Left forelimb (tissue), 1 donor: ENCODE data around the gene LLCFC1.

Source experiments
- DNase-seq: peaks from one replicate; pipeline ENCODE4 v3.0.0-alpha.2; 2018; ENCODE audit warnings: low spot score

LLCFC1 gene

GRCh38 chr7:142910481-142910880, 28.8 kb upstream of the LLCFC1 start:
- DNase-seq, result no peak

- DNase-seq, result no peak
Observed at GRCh38 chr7:142913051-142913450, 26.2 kb upstream of the LLCFC1 start.

GRCh38 chr7:142913566-142913965, 25.7 kb upstream of the LLCFC1 start:
- DNase-seq, result no peak

DNA sequence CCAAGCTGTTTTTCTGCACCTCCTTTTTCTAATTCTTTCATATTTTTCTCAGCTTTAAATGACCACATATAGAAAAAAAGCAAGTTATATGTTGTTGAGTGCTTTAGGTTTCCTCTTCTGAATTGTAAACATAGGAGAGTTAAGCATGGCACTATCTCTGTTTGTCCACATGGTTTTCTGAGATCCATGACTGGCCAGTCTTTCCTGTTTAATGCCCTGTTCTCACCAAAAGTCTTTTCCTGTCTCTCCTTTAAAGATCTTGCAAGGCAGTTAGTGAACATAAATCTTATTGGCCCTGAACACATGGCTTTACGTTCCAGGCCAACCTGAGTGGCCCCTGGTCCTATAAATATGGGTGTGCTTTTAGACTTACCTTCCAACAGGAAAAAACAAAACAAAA, 25.2 kb upstream of the LLCFC1 start:
- DNase-seq, result no peak

GRCh38 chr7:142915315-142915714, 24.0 kb upstream of the LLCFC1 start:
- no peak for DNase-seq

DNA sequence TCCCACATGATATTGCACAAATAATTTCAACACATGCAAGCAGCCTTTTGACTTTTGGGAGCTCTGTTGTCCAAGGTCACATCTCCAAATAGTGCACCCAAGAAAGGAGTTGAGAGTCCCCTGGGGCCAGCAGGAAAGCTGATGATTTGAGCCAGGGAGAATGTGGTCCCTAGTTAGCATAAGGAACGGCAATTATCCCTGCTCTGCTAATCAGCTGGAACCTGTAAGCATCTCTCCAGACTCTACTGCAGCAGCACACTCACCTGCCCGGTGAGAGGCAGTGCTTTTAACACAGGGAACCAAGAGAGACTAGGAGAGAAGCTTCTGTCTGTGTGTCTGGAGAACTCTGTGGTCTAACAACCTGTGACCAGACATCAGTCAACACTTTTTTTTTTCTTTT, 22.8 kb upstream of the LLCFC1 start:
- no peak for DNase-seq

DNA sequence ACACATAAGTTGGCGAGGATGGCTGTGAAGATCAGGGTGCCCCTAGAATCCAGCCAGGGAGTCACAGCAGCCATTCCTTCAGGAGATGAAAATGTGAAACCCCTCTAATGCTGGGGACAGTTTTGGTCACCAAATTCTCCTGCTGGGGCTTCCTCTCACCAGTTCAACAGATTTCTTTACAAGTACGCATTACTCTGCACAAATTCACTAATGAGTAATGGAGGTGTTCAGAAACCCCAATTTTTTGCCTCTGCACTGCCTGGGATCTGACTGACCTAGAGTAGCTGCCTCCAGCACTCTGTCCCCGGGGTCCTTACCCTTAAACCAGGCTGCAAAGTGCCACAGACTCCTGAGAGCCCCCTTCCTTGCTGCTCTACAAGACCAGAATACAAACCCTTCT, 21.8 kb upstream of the LLCFC1 start:
- DNase-seq, result no peak

DNA sequence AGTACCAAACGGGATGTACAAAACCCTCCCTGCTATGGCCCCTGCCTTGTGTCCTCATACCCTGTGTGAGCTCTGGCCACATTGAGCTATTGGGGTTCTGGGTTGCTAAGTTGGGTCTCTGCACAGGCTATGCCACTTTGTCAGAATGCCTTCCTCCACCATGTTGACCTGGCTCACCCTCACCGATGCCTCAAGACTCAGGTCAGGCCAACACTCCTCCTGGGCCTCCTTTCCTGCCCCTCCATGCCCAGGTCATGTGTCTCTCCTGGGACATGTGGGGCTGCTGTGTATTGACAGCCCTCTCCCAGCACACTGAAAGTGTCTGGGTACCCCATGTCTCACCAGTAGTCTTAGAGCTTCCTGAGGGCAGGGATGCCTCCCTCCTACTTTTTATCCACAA, 20.4 kb upstream of the LLCFC1 start:
- DNase-seq, result no peak

DNA sequence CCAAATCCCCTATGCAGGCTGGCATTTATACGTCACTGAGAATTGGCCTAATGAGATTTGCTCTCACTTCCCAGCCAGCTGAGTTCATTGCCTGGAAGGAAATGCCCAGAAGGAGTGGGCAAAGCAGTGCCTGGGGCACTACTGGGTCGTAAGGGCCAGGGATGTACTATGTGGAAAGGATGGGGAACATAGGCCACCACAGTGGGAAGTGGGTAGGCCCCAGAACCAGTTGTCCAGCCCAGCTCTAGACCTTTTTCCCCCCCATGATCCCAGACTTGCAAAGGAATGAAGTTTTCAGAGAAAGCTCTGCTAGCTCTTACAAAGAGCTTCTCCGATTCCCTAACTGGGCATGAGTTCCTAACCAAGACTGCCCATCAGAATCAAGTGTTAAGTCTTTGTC, 19.6 kb upstream of the LLCFC1 start:
- DNase-seq, result no peak

GRCh38 chr7:142923391-142923790, 15.9 kb upstream of the LLCFC1 start:
- DNase-seq, result no peak

DNA sequence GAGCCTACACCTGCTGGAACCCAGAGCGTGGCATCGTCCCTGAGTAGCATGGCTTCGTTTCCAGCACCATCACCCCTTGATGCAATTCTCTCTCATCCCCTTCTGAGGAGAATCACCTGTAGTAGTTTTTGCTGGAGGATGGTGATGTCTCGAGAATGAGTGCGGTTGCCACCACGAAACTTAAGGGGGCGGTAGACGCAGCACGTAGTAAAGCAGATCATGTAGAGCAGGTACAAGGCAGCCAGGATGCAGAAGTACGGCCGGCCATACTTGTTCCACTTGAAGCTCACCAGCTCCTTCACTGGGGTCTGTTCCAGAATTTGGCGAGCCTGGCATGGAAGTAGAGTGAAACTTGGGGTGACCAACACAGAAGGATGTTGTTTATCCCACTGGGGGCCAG, 13.9 kb upstream of the LLCFC1 start:
- DNase-seq, result no peak

DNA sequence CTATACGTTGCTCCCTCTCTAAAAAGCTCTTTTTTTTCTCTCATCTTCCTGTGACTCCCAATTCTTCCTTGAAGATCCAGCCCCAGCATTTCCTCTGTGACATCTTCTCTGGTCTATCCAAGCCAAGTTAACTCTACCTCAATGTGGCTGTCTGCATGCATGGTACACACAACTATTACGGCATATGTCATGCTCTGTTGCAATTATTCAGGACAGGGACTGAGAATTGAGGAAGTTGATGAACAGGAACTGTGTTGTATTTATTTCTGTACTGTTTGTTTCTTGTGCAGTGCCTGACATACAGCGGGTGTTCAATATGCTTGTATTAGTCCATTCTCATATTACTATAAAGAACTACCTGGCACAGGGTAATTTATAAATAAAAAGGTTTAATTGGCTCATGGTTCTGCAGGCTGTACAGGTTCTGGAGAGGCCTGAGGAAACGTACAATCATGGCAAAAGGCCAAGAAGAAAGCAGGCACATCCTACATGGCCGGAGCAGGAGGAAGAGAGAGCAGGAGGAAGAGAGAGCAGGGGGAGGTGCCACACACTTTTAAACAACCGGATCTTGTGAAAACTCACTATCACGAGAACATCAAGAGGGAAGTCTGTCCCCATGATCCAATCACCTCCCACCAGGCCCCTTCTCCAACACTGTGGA, 12.1 kb upstream of the LLCFC1 start:
- DNase-seq, result no peak

DNA sequence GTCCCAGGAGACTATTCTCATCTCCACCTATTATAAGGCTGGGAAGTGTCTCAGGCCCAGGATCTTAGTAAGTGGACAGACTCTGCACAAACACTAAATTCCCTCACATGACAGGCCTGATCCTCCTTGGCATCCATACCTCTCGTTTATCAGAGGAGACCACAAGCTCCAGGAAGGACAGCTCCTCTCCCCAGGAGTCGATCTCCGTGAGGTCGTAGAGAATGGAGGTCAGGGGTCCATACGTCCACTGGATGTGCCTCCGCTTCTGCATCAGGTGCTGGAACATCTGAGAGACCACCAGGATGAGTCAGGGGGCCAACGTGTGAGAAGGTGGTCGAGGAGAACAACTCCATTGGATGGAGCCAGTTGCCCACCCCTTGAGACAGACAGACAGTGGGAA, 11.3 kb upstream of the LLCFC1 start:
- no peak for DNase-seq

DNA sequence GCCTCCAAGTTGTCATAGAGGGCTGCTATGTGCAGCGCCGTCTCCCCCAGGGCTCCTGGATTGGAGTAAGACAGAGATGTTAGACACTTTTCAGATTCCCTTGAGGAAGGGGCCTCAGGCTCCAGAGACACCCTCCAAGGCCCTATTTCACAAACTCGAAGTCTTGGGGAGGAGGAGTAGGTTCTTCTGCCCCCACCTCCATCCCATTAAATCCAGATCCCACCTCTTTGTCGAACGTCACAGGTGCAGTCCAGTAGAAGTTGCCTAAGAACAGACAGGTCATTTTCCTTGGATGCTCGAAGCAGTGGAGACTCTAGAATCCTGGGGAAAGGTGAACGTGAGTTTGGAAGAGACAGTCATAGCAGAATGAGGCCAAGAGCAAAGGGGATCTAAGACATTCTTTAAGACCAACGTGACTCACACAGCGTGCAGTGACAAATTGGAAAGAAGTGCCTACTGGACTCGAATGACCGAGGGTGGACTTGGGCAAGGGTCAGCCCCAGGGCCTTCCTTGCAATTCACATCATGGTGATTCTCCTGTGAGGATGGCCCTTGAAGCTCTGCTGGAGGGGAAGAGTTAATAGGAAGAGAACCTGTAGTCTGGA, 9.1 kb upstream of the LLCFC1 start:
- no peak for DNase-seq

DNA sequence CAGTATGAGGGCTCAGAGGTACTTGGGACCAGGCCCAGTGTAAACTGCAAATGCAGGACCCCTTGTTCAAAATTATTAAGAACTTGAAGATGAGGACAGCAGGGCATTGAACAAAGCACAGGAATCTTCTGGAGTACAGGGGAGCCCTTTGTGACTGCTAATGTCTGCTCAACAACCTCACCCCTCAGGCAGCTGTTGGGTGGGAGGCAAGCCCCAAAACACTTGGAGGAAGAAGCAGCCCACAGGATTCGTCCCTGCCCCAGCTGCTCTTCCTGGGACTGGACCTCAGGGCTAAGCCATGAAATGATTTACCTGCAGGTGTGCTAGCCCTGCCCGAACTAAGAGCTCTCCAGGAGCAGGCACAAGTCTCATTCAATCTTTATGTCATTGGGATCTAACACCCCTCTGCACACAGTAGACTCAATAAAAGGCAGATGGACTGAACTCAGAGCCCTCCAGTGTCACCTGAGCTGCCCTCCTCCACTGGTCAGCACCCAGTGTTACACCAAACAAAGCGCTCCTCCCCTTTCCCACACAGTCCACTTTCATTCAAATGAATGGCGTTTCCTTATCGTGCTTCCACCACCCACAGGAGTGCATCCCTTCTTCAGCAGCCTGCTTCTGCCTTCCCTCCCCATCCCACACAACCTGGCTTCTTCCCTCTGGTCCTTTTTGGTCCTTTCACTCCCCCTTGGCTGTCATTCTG, 6.7 kb upstream of the LLCFC1 start:
- no peak for DNase-seq

GRCh38 chr7:142933092-142933475, 6.2 kb upstream of the LLCFC1 start:
- DNase-seq, result no peak

DNA sequence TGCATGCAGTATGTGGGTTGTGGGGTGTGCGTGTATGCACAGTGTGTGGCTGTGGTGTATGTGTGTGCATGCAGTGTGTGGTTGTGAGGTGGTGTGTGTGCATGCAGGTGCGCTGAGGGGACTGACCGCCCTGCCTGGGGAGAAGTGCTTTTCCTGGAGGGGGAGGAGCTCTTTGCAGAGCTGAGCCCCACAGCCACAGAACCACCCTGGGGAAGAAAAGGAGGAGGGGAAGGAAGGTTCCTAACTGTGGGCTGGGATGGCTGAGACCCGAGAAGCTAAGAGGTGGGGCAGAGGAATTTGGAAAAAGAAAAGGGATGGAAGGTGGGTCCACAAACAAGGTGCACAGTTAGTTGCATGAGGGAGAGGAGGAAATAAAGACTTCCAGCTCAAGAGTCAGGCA, 5.7 kb upstream of the LLCFC1 start, which contains the start of gene TRPV5:
Gene TRPV5 (minus strand): TSS at position 123 of the 400 bp plus-strand sequence. CDS start 287 bp downstream, outside the sequence.
- no peak for DNase-seq

DNA sequence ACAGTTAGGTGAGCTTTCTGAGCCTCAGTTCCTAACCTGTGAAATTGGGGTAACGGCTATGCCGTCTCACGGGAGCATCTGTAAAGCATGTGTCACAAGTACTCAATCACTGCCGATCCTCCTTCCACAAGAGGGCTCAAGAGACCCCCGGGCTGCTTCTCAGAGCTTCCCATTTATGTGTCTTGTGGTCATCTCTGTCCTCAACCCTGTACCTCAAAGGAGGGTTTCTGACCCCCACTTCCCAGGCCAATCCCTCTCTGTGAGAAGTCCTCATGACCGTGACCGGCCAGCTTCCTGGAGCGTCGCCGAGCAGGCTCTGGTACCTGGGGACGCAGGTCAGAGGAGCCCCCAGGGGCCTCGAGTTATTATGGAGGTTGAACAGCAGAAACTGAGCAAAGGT, 5.2 kb upstream of the LLCFC1 start:
- DNase-seq, result no peak

DNA sequence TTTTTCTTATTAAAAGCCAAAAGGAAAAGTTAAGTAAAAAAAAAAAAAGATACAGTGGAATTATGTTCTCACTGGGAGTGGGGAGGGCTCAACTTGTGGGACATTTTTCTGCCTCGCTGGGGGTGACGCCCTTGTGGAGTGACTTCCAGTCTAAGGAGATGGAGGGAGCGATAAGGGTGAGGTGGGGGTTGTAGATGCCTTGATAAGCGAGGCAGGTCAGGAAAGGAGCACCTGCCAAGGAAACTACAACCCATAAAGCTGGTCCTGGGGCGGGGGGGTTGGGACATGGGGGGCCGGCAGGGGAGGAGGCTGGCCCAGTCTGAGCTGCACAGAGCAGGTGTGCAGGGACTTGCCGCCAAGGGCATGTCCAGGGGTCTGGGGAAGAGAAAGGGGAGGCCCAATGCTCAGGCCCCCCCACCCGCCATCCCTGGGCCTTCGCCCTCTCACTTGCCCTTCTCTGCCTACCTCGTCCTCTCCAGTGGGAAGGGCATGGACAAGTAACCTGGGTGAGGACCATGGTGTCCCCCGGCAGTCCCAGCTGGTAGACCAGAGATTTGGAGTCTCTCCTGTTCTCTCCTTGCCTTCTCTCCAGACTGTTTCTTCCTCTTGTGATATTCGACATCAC, 3.2 kb upstream of the LLCFC1 start:
- DNase-seq, result no peak

GRCh38 chr7:142938611-142939010, 673 bp upstream of the LLCFC1 start:
- no peak for DNase-seq

- no peak for DNase-seq
Observed at GRCh38 chr7:142940966-142941535, 1.8 kb downstream of the LLCFC1 start.

DNA sequence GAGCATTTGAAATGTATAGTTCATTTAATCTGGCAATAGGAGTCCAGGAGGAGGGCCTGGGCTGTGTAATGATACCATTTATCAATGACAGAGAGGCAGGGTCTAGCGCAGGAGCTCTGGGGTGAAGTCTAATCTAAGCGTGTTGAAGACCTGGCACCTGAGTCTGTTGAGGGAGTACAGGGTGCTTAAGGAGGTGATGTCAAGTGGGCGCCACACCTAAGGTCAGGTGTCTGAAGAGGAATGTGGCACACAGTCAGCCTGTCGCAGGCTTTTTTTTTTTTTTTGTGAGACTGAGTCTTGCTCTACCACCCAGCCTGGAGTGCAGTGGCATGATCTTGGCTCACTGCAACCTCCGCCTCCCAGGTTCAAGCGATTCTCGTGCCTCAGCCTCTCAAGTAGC, 2.3 kb downstream of the LLCFC1 start:
- DNase-seq, result no peak

DNA sequence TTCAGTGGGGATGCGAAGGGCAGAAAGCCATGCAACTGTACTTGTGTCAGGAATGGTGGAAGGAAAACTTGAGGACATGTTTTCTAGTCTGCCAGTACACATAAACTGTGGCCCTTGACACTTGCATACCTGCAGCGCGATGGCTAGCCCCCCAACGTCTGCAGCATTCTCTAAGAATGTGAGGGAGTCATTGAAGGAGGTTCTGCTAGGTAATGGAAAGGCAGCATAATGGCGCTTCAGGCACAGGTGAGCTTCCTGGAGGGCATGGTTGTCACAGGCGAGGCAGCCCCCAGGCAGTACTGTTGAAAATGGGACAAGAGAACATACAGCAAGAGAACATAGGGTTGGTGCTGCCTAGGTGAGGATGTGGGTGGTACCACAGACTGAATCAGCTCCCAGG, 3.5 kb downstream of the LLCFC1 start:
- no peak for DNase-seq
